ENCODE measurements around the gene HS3ST2.
A peak's percentile ranks its signal among the peaks of the same experiment; 100 is the strongest.

- TF ChIP-seq CTCF (IDR thresholded peaks at IDR 0.05; ENCODE audit: borderline replicate concordance, extremely low read depth, low read length, poor library complexity, severe bottlenecking) (peak; percentile 84), EZH2 (IDR thresholded peaks at IDR 0.05; ENCODE audit: borderline replicate concordance, low read depth, low read length, severe bottlenecking) (no peak)
Measured at GRCh38 chr16:22948603-22949368, 134.8 kb downstream of the HS3ST2 start.

All from DND-41 (cell line).